Brain pericyte (primary cell): ENCODE data around the gene RAB3A.

Experiments used
- DNase-seq: peaks from one replicate; pipeline ENCODE4 v3.0.0-alpha.2; 2012; ENCODE audit warnings: low read depth, low spot score

RAB3A gene

GRCh38 chr19:18150776-18151624 lies 52.8 kb downstream of the RAB3A start:
- DNase-seq: no peak

GRCh38 chr19:18149596-18149975 lies 54.3 kb downstream of the RAB3A start:
- DNase-seq: no peak

GRCh38 chr19:18147396-18147795 lies 56.4 kb downstream of the RAB3A start:
- DNase-seq: no peak
